Activated gamma-delta T cell treated with Interleukin-2 at 50 U/mL for 16 hours (primary cell): Measurements from ENCODE around the gene GSS.
"Not testable (repeated sequence)": the region's sequence is repeated elsewhere in the genome, so short reads cannot be mapped to it uniquely, and the experiment has no call there.

Source experiments
- DNase-seq: peaks from one replicate; pipeline ENCODE4 v3.0.0-alpha.2; 2020

The GSS gene

GRCh38 chr20:34894723-34895122, 60.9 kb downstream of the GSS start:
- no peak for DNase-seq

- DNase-seq, result no peak
Measured at GRCh38 chr20:34892671-34893070, 62.9 kb downstream of the GSS start.

- no peak for DNase-seq
Measured at GRCh38 chr20:34891166-34892062, 64.2 kb downstream of the GSS start.

GRCh38 chr20:34888468-34888867, 67.1 kb downstream of the GSS start:
- DNase-seq, result no peak

GRCh38 chr20:34887023-34887422, 68.6 kb downstream of the GSS start:
- no peak for DNase-seq

GRCh38 chr20:34886122-34886521, 69.5 kb downstream of the GSS start:
- no peak for DNase-seq

GRCh38 chr20:34884260-34884659, 71.3 kb downstream of the GSS start:
- DNase-seq, result no peak

GRCh38 chr20:34883809-34884208, 71.8 kb downstream of the GSS start:
- no peak for DNase-seq

GRCh38 chr20:34883087-34883688, 72.4 kb downstream of the GSS start:
- DNase-seq, result no peak

GRCh38 chr20:34881689-34882088, 73.9 kb downstream of the GSS start:
- no peak for DNase-seq

GRCh38 chr20:34880971-34881370, 74.6 kb downstream of the GSS start:
- not testable (repeated sequence) for DNase-seq

GRCh38 chr20:34880215-34880850, 75.3 kb downstream of the GSS start:
- no peak for DNase-seq
